Naive thymus-derived CD8-positive, alpha-beta T cell (primary cell): ENCODE data around the gene SORT1. TPM values are rescaled to one million over a fixed set of nuclear protein-coding genes. Genes with fewer than 3 reads are reported as not detected.

ENCODE experiments used
- ATAC-seq, 2 donors: fragments of 150-1000 bp; cut with Tn5 transposase in 1 of 2; sonication (Bioruptor Pico), chemical (Tn5 transposase) in 1 of 2; 1 replicate in 1 of 2; 2 replicates in 1 of 2; pipeline ENCODE4 v1.10.0; 2021; ENCODE audit warnings: mild to moderate bottlenecking in 2 of 2, moderate library complexity in 2 of 2
- POLR2A ChIA-PET: fragments of 350-600 bp; sonication (Branson Sonifier 250); formaldehyde crosslinking; loops from one replicate; lab custom pipeline; 2021; ENCODE audit warnings: antibody characterized with exemption; lab: Charles Lee
- DNase-seq, 10 donors: peaks; one replicate each; pipeline versions ENCODE4 v3.0.0 to v3.0.0-alpha.2; 2020 to 2022
- H3K27ac Mint-ChIP-seq, 10 donors: one replicate each; pipeline ENCODE4 v1.8.0; 2020 to 2022; ENCODE audit warnings: mild to moderate bottlenecking in 10 of 10, mixed read lengths in 10 of 10, moderate library complexity in 4 of 10, inconsistent platforms in 1 of 10
- H3K27me3 Mint-ChIP-seq, 5 donors: one replicate each; pipeline ENCODE4 v1.8.0; 2021 to 2022; ENCODE audit warnings: mixed read lengths in 5 of 5
- H3K36me3 Mint-ChIP-seq, 3 donors: one replicate each; pipeline ENCODE4 v1.8.0; 2020 to 2022; ENCODE audit warnings: mixed read lengths in 3 of 3, mild to moderate bottlenecking in 2 of 3, inconsistent platforms in 1 of 3
- H3K4me1 Mint-ChIP-seq, 4 donors: one replicate each; pipeline ENCODE4 v1.8.0; 2021 to 2022; ENCODE audit warnings: mixed read lengths in 4 of 4
- H3K4me3 Mint-ChIP-seq, 10 donors: one replicate each; pipeline ENCODE4 v1.8.0; 2020 to 2022; ENCODE audit warnings: mild to moderate bottlenecking in 10 of 10, mixed read lengths in 10 of 10, moderate library complexity in 6 of 10, inconsistent platforms in 1 of 10
- H3K9me3 Mint-ChIP-seq, 9 donors: one replicate each; pipeline ENCODE4 v1.8.0; 2020 to 2022; ENCODE audit warnings: mixed read lengths in 9 of 9, mild to moderate bottlenecking in 3 of 9, inconsistent platforms in 1 of 9, moderate library complexity in 1 of 9
- polyA plus RNA-seq, 3 donors: library from polyadenylated mRNA; unstranded; fragments of 300-500 nt; fragmentation: Illumina TruSeq; gene quantifications; one replicate each; pipeline ENCODE4 v1.2.3, GENCODE V29; 2021
- total RNA-seq, 8 experiments: library from RNA in 2 of 8; stranded (reverse) in 2 of 8; gene quantifications; one replicate each; pipeline ENCODE4 v1.2.3 and lab custom pipeline; 2021 to 2026

SORT1 gene
- total and polyA plus RNA-seq, 5 experiments from 2014 or later, result 0.43 to 2.5 (median 1.6) TPM

GRCh38 chr1:109350182-109350581 is 47.5 kb downstream of the SORT1 start:
- Mint-ChIP-seq H3K27ac (no peak overlapping the region), H3K4me1 (no peaks in the 10 kb centered on the region), H3K9me3 (no peaks in the 10 kb centered on the region), H3K4me3 (no peak overlapping the region), H3K36me3 (no peaks in the 10 kb centered on the region), H3K27me3 (no peaks in the 10 kb centered on the region)
- DNase-seq, result no peak
- POLR2A ChIA-PET, result no interaction called here
- no peak for ATAC-seq

GRCh38 chr1:109347511-109347910 is 50.2 kb downstream of the SORT1 start:
- Mint-ChIP-seq H3K36me3 (no peaks in the 10 kb centered on the region), H3K27me3 (no peaks in the 10 kb centered on the region), H3K27ac (no peak overlapping the region), H3K9me3 (no peaks in the 10 kb centered on the region), H3K4me3 (no peak overlapping the region), H3K4me1 (no peaks in the 10 kb centered on the region)
- DNase-seq (no peak), ATAC-seq (no peak)
- POLR2A ChIA-PET, result no interaction called here

- H3K27me3 Mint-ChIP-seq, result no peaks in the 10 kb centered on the region
- ATAC-seq (no peak), DNase-seq (no peak)
- H3K9me3 Mint-ChIP-seq, result no peaks in the 10 kb centered on the region
- H3K4me1 Mint-ChIP-seq, result no peaks in the 10 kb centered on the region
- H3K4me3 Mint-ChIP-seq, result no peak overlapping the region
- POLR2A ChIA-PET, result no interaction called here
- H3K27ac Mint-ChIP-seq, result no peak overlapping the region
- no peaks in the 10 kb centered on the region for H3K36me3 Mint-ChIP-seq
Measured at GRCh38 chr1:109341944-109342930, 55.5 kb downstream of the SORT1 start.

DNA sequence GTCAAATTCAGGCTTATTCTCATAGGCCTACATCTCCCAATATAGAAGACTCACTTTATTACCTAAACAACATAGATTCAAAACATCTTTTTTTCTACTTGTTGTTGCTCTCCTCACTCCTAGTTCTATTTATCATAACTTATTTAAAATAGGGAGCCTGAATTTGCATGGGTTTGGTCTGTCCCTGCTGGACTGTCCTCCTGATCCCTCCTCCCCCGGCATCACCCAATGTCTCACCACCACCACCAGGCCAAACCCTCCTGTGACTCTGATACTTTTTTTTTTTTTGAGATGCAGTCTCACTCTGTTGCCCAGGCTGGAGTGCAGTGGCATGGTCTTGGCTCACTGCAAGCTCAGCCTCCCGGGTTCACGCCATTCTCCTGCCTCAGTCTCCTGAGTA is 59.1 kb downstream of the SORT1 start:
- H3K36me3 Mint-ChIP-seq, result peaks cover 0 to 3% (median 0%) of the 10 kb centered on the region in 3 donors
- POLR2A ChIA-PET, result no interaction called here
- no peak overlapping the region for H3K27ac Mint-ChIP-seq
- no peaks in the 10 kb centered on the region for H3K27me3 Mint-ChIP-seq
- DNase-seq, result no peak
- no peak overlapping the region for H3K4me3 Mint-ChIP-seq
- no peak for ATAC-seq
- H3K9me3 Mint-ChIP-seq, result no peaks in the 10 kb centered on the region
- peaks cover 0 to 2% (median 0%) of the 10 kb centered on the region in 4 donors for H3K4me1 Mint-ChIP-seq

DNA sequence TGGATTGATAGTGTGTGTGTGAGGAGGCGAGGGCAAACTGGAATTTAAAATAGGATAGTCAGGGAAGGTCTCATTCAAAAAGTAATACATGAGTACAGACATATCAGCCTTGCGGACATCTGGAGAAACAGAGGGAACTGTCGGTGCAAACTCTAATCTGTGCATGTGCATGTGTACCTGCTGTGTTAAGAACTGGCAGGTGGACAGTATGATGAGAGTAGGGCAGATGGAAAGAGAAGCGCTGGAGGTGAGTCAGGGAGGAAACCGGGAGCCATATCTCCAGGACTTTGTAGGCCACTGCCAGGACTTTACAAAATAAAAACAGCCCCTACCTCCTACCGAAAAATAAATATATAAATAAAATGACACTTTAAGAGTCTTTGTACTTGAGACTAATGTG is 59.6 kb downstream of the SORT1 start:
- Mint-ChIP-seq H3K27me3 (no peaks in the 10 kb centered on the region), H3K4me3 (no peak overlapping the region)
- POLR2A ChIA-PET, result no interaction called here

GRCh38 chr1:109335091-109335490 is 62.6 kb downstream of the SORT1 start:
- Mint-ChIP-seq H3K36me3 (peaks cover 10 to 17% (median 14%) of the 10 kb centered on the region in 3 donors), H3K9me3 (peaks cover 5 to 25% (median 12%) of the 10 kb centered on the region in 9 donors)

More for the DNA sequence above, 59.6 kb downstream of the SORT1 start:
- no peaks in the 10 kb centered on the region for H3K9me3 Mint-ChIP-seq
- peak overlapping the region in 1 of 10 donors; percentile 48 for H3K27ac Mint-ChIP-seq
- peaks cover 0 to 2% (median 0%) of the 10 kb centered on the region in 4 donors for H3K4me1 Mint-ChIP-seq
- ATAC-seq (no peak), DNase-seq (no peak)
- peaks cover 0 to 5% (median 0%) of the 10 kb centered on the region in 3 donors for H3K36me3 Mint-ChIP-seq

GRCh38 chr1:109331113-109331512 is 66.6 kb downstream of the SORT1 start:
- DNase-seq (no peak), ATAC-seq (no peak)
- Mint-ChIP-seq H3K27ac (no peak overlapping the region), H3K9me3 (peaks cover 9 to 32% (median 20%) of the 10 kb centered on the region in 9 donors), H3K27me3 (no peaks in the 10 kb centered on the region), H3K4me3 (no peak overlapping the region), H3K36me3 (peaks cover 14 to 22% (median 22%) of the 10 kb centered on the region in 3 donors), H3K4me1 (peaks cover 0 to 2% (median 0%) of the 10 kb centered on the region in 4 donors)
- POLR2A ChIA-PET, result no interaction called here

More at GRCh38 chr1:109335091-109335490, 62.6 kb downstream of the SORT1 start:
- peaks cover 0 to 2% (median 0%) of the 10 kb centered on the region in 4 donors for H3K4me1 Mint-ChIP-seq
- DNase-seq (no peak), ATAC-seq (no peak)
- peak overlapping the region in 1 of 10 donors; percentile 70 for H3K27ac Mint-ChIP-seq
- no peaks in the 10 kb centered on the region for H3K27me3 Mint-ChIP-seq
- no peak overlapping the region for H3K4me3 Mint-ChIP-seq
- POLR2A ChIA-PET, result no interaction called here

DNA sequence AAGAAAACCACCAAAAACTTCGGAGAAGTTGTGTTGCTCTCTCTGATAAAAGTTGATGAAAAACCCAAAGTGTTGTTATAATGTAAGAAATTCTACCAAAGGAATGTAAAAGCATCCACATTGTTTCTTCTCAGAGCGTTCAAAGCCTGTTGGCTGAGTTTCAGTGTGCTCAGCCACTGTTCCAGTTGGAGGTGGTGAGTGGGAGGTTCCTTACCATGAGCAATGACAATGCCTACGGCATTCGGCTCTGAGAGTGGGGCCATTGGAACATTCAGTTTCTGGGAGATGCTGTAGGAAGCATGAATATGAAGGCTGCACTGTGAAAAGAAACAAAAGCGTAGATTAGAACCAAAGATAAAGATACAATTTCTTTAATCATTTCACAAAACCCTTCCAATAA is 70.4 kb downstream of the SORT1 start:
- Mint-ChIP-seq H3K27me3 (no peaks in the 10 kb centered on the region), H3K27ac (no peak overlapping the region), H3K4me3 (no peak overlapping the region), H3K36me3 (peaks cover 5 to 22% (median 19%) of the 10 kb centered on the region in 3 donors), H3K9me3 (peaks cover 9 to 28% (median 19%) of the 10 kb centered on the region in 9 donors), H3K4me1 (no peaks in the 10 kb centered on the region)
- ATAC-seq (no peak), DNase-seq (no peak)
- POLR2A ChIA-PET, result no interaction called here

- Mint-ChIP-seq H3K9me3 (no peaks in the 10 kb centered on the region), H3K36me3 (peaks cover 0 to 2% (median 0%) of the 10 kb centered on the region in 3 donors), H3K27me3 (peaks cover 0 to 2% (median 0%) of the 10 kb centered on the region in 5 donors), H3K27ac (no peak overlapping the region), H3K4me1 (no peaks in the 10 kb centered on the region), H3K4me3 (no peak overlapping the region)
- DNase-seq, result no peak
- POLR2A ChIA-PET, result no interaction called here
- no peak for ATAC-seq
Measured at GRCh38 chr1:109322974-109323373, 74.7 kb downstream of the SORT1 start.

- Mint-ChIP-seq H3K36me3 (peaks cover 0 to 2% (median 0%) of the 10 kb centered on the region in 3 donors), H3K9me3 (no peaks in the 10 kb centered on the region), H3K27ac (peak overlapping the region in 1 of 10 donors; percentile 63), H3K4me3 (no peak overlapping the region), H3K27me3 (peaks cover 0 to 2% (median 0%) of the 10 kb centered on the region in 5 donors), H3K4me1 (no peaks in the 10 kb centered on the region)
- POLR2A ChIA-PET, result no interaction called here
- ATAC-seq, result no peak
- no peak for DNase-seq
Measured at GRCh38 chr1:109319114-109319513, 78.6 kb downstream of the SORT1 start.

DNA sequence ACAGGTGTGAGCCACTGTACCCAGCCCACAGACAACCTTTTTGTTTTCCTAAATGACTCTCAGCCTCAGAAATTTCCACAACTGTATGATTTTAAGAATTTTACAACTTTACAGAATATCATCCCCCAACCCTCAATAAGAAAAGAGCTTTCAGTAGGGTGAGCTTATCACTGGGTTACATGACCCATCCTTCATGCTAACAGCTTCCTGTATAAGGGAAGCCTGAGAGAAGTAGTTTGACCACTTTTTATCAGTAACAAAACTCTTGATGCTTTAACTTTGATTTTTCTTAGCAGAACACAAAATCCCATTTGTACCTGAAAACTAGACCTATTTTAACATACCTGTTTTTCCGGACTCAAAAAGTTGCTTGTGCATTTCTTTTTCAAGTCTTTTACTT is 81.2 kb downstream of the SORT1 start:
- Mint-ChIP-seq H3K36me3 (no peaks in the 10 kb centered on the region), H3K27ac (no peak overlapping the region), H3K27me3 (no peaks in the 10 kb centered on the region), H3K9me3 (no peaks in the 10 kb centered on the region), H3K4me1 (no peaks in the 10 kb centered on the region), H3K4me3 (no peak overlapping the region)
- ATAC-seq, result no peak
- POLR2A ChIA-PET, result no interaction called here
- no peak for DNase-seq

- Mint-ChIP-seq H3K4me3 (no peak overlapping the region), H3K4me1 (no peaks in the 10 kb centered on the region), H3K36me3 (no peaks in the 10 kb centered on the region), H3K27ac (no peak overlapping the region), H3K27me3 (no peaks in the 10 kb centered on the region), H3K9me3 (no peaks in the 10 kb centered on the region)
- ATAC-seq, result no peak
- POLR2A ChIA-PET, result interaction anchor here (0.7 to 0.8 kb wide), 2 partner anchors 9 to 117 kb away, joined by 3 to 5 read pairs; no protein-coding TSS in a partner anchor
- no peak for DNase-seq
Measured at GRCh38 chr1:109315288-109315687, 82.4 kb downstream of the SORT1 start.

DNA sequence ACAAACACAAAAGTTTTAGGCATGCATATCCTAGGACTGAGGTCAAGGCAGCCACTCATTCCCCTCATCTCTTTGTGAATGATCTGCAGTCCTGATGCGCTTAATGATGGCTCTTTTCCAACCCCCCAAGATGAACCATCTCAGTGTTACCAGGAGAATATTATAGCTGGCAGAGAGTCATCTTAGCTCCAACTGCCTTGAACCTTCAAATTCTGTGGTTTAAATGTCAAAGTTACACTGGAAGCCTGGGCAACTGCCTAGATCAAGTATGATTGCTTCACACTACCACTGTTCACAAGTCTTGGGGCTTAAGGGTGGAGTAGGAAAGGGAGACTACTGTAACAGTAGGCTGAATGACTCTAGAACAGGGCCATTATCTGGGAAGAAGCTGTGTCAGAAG is 82.9 kb downstream of the SORT1 start:
- Mint-ChIP-seq H3K9me3 (no peaks in the 10 kb centered on the region), H3K27ac (peak overlapping the region in 1 of 10 donors; percentile 22), H3K4me1 (no peaks in the 10 kb centered on the region), H3K27me3 (no peaks in the 10 kb centered on the region), H3K36me3 (no peaks in the 10 kb centered on the region), H3K4me3 (no peak overlapping the region)
- DNase-seq (no peak), ATAC-seq (no peak)
- POLR2A ChIA-PET, result interaction anchor here (0.8 kb wide), 1 partner anchor 9 kb away, joined by 5 read pairs; no protein-coding TSS in a partner anchor
